ENCODE results near the gene METTL16. TPM values are rescaled to one million over a fixed set of nuclear protein-coding genes. Genes with fewer than 3 reads are reported as not detected.
"Not testable (repeated sequence)": the region's sequence is repeated elsewhere in the genome, so short reads cannot be mapped to it uniquely, and the experiment has no call there.

METTL16 gene
- total RNA-seq, 2 donors from 2014 or later: 16.3 to 23.1 TPM

GRCh38 chr17:2549392-2550211, 37.9 kb upstream of the METTL16 start:
- no peak overlapping the region for H3K9ac ChIP-seq (ENCODE audit: low read depth in 2 of 2, low read length in 2 of 2)
- H3K36me3 ChIP-seq: no peaks in the 10 kb centered on the region
- no peaks in the 10 kb centered on the region for H3K4me1 ChIP-seq
- H3K9me3 ChIP-seq: no peaks in the 10 kb centered on the region
- no peak for TF ChIP-seq CTCF (IDR thresholded peaks at IDR 0.05)
- no peaks in the 10 kb centered on the region for H3K27me3 ChIP-seq
- no peak overlapping the region for H3K27ac ChIP-seq
- H3K4me3 ChIP-seq: no peak overlapping the region
- intact Hi-C loops (cut with DNase I): no loop called here
- no peak for DNase-seq

DNA sequence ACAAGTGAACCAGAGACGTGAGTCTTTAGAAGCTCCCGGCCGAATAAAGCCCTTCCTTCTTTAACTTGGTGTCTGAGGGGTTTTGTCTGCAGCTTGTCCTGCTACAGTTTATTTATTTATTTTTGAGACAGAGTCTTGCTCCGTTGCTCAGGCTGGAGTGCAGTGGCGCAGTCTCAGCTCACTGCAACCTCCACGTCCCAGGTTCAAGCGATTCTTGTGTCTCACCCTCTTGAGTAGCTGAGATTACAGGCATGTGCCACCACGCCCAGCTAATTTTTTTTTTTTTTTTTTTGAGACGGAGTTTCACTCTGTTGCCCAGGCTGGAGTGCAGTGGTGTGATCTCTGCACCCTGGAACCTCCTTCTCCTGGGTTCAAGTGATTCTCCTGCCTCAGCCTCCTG, 36.3 kb upstream of the METTL16 start:
- DNase-seq; H3K9me3 ChIP-seq; H3K27ac ChIP-seq; intact Hi-C loops (cut with DNase I); H3K27me3 ChIP-seq; H3K9ac ChIP-seq (ENCODE audit: low read depth in 2 of 2, low read length in 2 of 2); H3K4me1 ChIP-seq; H3K4me3 ChIP-seq; H3K36me3 ChIP-seq: not testable (repeated sequence)

GRCh38 chr17:2547176-2547575, 35.5 kb upstream of the METTL16 start:
- TF ChIP-seq CTCF (IDR thresholded peaks at IDR 0.05): no peak
- no peaks in the 10 kb centered on the region for H3K4me1 ChIP-seq
- intact Hi-C loops (cut with DNase I): no loop called here
- no peak overlapping the region for H3K4me3 ChIP-seq
- no peaks in the 10 kb centered on the region for H3K27me3 ChIP-seq
- H3K9me3 ChIP-seq: no peaks in the 10 kb centered on the region
- no peaks in the 10 kb centered on the region for H3K36me3 ChIP-seq
- no peak overlapping the region for H3K27ac ChIP-seq
- no peak overlapping the region for H3K9ac ChIP-seq (ENCODE audit: low read depth in 2 of 2, low read length in 2 of 2)
- no peak for DNase-seq

GRCh38 chr17:2545393-2545792, 33.7 kb upstream of the METTL16 start:
- TF ChIP-seq CTCF (IDR thresholded peaks at IDR 0.05): no peak
- no peaks in the 10 kb centered on the region for H3K4me1 ChIP-seq
- no peaks in the 10 kb centered on the region for H3K9me3 ChIP-seq
- intact Hi-C loops (cut with DNase I): no loop called here
- H3K27me3 ChIP-seq: no peaks in the 10 kb centered on the region
- no peak overlapping the region for H3K9ac ChIP-seq (ENCODE audit: low read depth in 2 of 2, low read length in 2 of 2)
- H3K36me3 ChIP-seq: no peaks in the 10 kb centered on the region
- no peak for DNase-seq
- no peak overlapping the region for H3K27ac ChIP-seq
- no peak overlapping the region for H3K4me3 ChIP-seq

GRCh38 chr17:2542456-2542855, 30.8 kb upstream of the METTL16 start:
- Histone ChIP-seq H3K27ac (no peak overlapping the region), H3K4me1 (no peaks in the 10 kb centered on the region), H3K27me3 (no peaks in the 10 kb centered on the region), H3K9ac (ENCODE audit: low read depth in 2 of 2, low read length in 2 of 2) (no peak overlapping the region), H3K4me3 (no peak overlapping the region), H3K9me3 (no peaks in the 10 kb centered on the region), H3K36me3 (no peaks in the 10 kb centered on the region)
- no peak for DNase-seq
- intact Hi-C loops (cut with DNase I): no loop called here
- no peak for TF ChIP-seq CTCF (IDR thresholded peaks at IDR 0.05)

GRCh38 chr17:2542056-2542455, 30.4 kb upstream of the METTL16 start:
- Histone ChIP-seq H3K4me3 (no peak overlapping the region), H3K4me1 (no peaks in the 10 kb centered on the region), H3K27me3 (no peaks in the 10 kb centered on the region), H3K9me3 (no peaks in the 10 kb centered on the region), H3K9ac (ENCODE audit: low read depth in 2 of 2, low read length in 2 of 2) (no peak overlapping the region), H3K27ac (no peak overlapping the region), H3K36me3 (no peaks in the 10 kb centered on the region)
- no peak for DNase-seq
- intact Hi-C loops (cut with DNase I): no loop called here
- TF ChIP-seq CTCF (IDR thresholded peaks at IDR 0.05): no peak

DNA sequence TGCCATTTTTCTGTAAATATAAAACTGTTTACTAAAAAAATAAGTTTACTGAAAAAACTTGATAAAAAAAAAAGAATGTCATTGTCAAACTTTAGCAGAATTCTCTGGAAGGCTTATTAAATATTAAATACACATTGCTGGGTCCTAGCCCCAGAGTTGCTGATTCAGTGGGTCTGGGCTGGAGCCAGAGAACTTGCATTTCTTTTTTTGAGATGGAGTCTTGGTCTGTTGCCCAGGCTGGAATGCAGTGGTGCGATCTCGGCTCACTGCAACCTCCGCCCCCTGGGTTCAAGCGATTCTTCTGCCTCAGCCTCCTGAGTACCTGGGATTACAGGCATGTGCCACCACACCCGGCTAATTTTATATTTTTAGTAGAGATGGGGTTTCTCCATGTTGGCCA, 25.9 kb upstream of the METTL16 start:
- intact Hi-C loops (cut with DNase I); H3K9ac ChIP-seq (ENCODE audit: low read depth in 2 of 2, low read length in 2 of 2); H3K4me1 ChIP-seq; H3K27ac ChIP-seq; DNase-seq; H3K36me3 ChIP-seq; H3K4me3 ChIP-seq; H3K9me3 ChIP-seq; H3K27me3 ChIP-seq: not testable (repeated sequence)
